ENCODE data around the gene HOXA7. TPM values are rescaled to one million over a fixed set of nuclear protein-coding genes. Genes with fewer than 3 reads are reported as not detected.
A peak's percentile ranks its signal among the peaks of the same experiment; 100 is the strongest.

Gene HOXA7
- total RNA-seq, 1 donor from 2014 or later: 17.9 TPM

GRCh38 chr7:27194686-27195379 lies 38.4 kb upstream of the HOXA7 start:
- H3K4me3 Mint-ChIP-seq: peak overlapping the region; percentile 67
- peak overlapping the region; percentile 36 for H3K27ac Mint-ChIP-seq
- no peak for TF ChIP-seq CTCF (IDR thresholded peaks at IDR 0.05; ENCODE audit: unreplicated experiment)
- no peaks in the 10 kb centered on the region for H3K36me3 Mint-ChIP-seq
- no peaks in the 10 kb centered on the region for H3K9me3 Mint-ChIP-seq
- DNase-seq (ENCODE audit: low spot score in 2 of 2, unreplicated experiment in 2 of 2): peak in 1 of 2 experiments; percentile 37
- peaks cover 33% of the 10 kb centered on the region for H3K4me1 Mint-ChIP-seq
- peaks cover 91% of the 10 kb centered on the region for H3K27me3 Mint-ChIP-seq (ENCODE audit: low read depth)

- peaks cover 96% of the 10 kb centered on the region for H3K27me3 Mint-ChIP-seq (ENCODE audit: low read depth)
- no peak for TF ChIP-seq CTCF (IDR thresholded peaks at IDR 0.05; ENCODE audit: unreplicated experiment)
- H3K9me3 Mint-ChIP-seq: no peaks in the 10 kb centered on the region
- DNase-seq (ENCODE audit: low spot score in 2 of 2, unreplicated experiment in 2 of 2): no peak
- peaks cover 39% of the 10 kb centered on the region for H3K4me1 Mint-ChIP-seq
- peak overlapping the region; percentile 94 for H3K27ac Mint-ChIP-seq
- peak overlapping the region; percentile 67 for H3K4me3 Mint-ChIP-seq
- H3K36me3 Mint-ChIP-seq: no peaks in the 10 kb centered on the region
Measured at GRCh38 chr7:27194002-27194352, 37.5 kb upstream of the HOXA7 start.

- Mint-ChIP-seq H3K36me3 (no peaks in the 10 kb centered on the region), H3K27ac (peak overlapping the region; percentile 94), H3K4me1 (peaks cover 42% of the 10 kb centered on the region), H3K27me3 (ENCODE audit: low read depth) (peaks cover 96% of the 10 kb centered on the region), H3K9me3 (no peaks in the 10 kb centered on the region), H3K4me3 (peak overlapping the region; percentile 67)
- no peak for TF ChIP-seq CTCF (IDR thresholded peaks at IDR 0.05; ENCODE audit: unreplicated experiment)
- DNase-seq (ENCODE audit: low spot score in 2 of 2, unreplicated experiment in 2 of 2): peak in 1 of 2 experiments; percentile 39
Measured at GRCh38 chr7:27193335-27194001, 37.0 kb upstream of the HOXA7 start.

- Mint-ChIP-seq H3K4me3 (peak overlapping the region; percentile 67), H3K36me3 (no peaks in the 10 kb centered on the region), H3K27ac (peak overlapping the region; percentile 94)
Measured at GRCh38 chr7:27192546-27193334, 36.3 kb upstream of the HOXA7 start.

More at GRCh38 chr7:27192546-27193334, 36.3 kb upstream of the HOXA7 start:
- no peak for DNase-seq (ENCODE audit: low spot score in 2 of 2, unreplicated experiment in 2 of 2)
- H3K9me3 Mint-ChIP-seq: no peaks in the 10 kb centered on the region
- TF ChIP-seq CTCF (IDR thresholded peaks at IDR 0.05; ENCODE audit: unreplicated experiment): no peak
- peaks cover 96% of the 10 kb centered on the region for H3K27me3 Mint-ChIP-seq (ENCODE audit: low read depth)
- peaks cover 49% of the 10 kb centered on the region for H3K4me1 Mint-ChIP-seq
